ENCODE data around the gene EIF3I.

- TF ChIP-seq CTCF (conservative IDR thresholded peaks at IDR 0.05; ENCODE audit: low read length) (no peak), EZH2phosphoT487 (IDR thresholded peaks at IDR 0.05; ENCODE audit: borderline replicate concordance, low read depth, low read length) (no peak)
Measured at GRCh38 chr1:32198237-32199042, 23.8 kb upstream of the EIF3I start.
